KMS-11 (cell line): ENCODE measurements around the gene GRHPR.

Source experiments
- H2AFZ ChIP-seq: fragments of 200-600 bp; sonication (generic); 2 replicates; pipeline ENCODE4 v1.6.1; 2016; ENCODE audit warnings: antibody characterized with exemption, mixed run types, low read depth
- H3K27ac ChIP-seq: fragments of 200-600 bp; sonication (generic); 2 replicates; pipeline ENCODE4 v1.6.1; 2016; ENCODE audit warnings: mild to moderate bottlenecking, mixed run types
- H3K27me3 ChIP-seq: fragments of 200-600 bp; sonication (generic); 2 replicates; pipeline ENCODE4 v1.6.1; 2017; ENCODE audit warnings: mild to moderate bottlenecking, low read depth, mixed run types, moderate library complexity; ENCODE audit not compliant: insufficient read depth
- H3K36me3 ChIP-seq: fragments of 200-600 bp; sonication (generic); 2 replicates; pipeline ENCODE4 v1.6.1; 2017; ENCODE audit warnings: mild to moderate bottlenecking, mixed run types; ENCODE audit not compliant: insufficient read depth
- H3K4me1 ChIP-seq: fragments of 200-600 bp; sonication (generic); 2 replicates; pipeline ENCODE4 v1.6.1; 2016; ENCODE audit warnings: mild to moderate bottlenecking, low read depth, mixed run types; ENCODE audit not compliant: poor library complexity, severe bottlenecking
- H3K4me2 ChIP-seq: fragments of 200-600 bp; sonication (generic); 2 replicates; pipeline ENCODE4 v1.7.0; 2016; ENCODE audit warnings: mild to moderate bottlenecking, mixed run types
- H3K4me3 ChIP-seq: fragments of 200-600 bp; sonication (generic); IDR thresholded peaks from 2 replicates; pipeline ENCODE4 v1.6.1; 2017; ENCODE audit warnings: low read depth, low read length, mixed read lengths; ENCODE audit not compliant: insufficient read depth
- H3K79me2 ChIP-seq: fragments of 200-600 bp; sonication (generic); 2 replicates; pipeline ENCODE4 v1.6.1; 2016; ENCODE audit warnings: low read depth, mixed run types; ENCODE audit not compliant: insufficient read depth
- H3K9ac ChIP-seq: fragments of 200-600 bp; sonication (generic); 2 replicates; pipeline ENCODE4 v1.6.1; 2016; ENCODE audit warnings: mild to moderate bottlenecking, mixed run types
- H4K20me1 ChIP-seq: fragments of 200-600 bp; sonication (generic); 2 replicates; pipeline ENCODE4 v1.6.1; 2016; ENCODE audit warnings: mild to moderate bottlenecking, mixed run types; ENCODE audit not compliant: insufficient read depth
- TF ChIP-seq, protein P1 (sequence below): fragments of 200-600 bp; sonication (generic); conservative IDR thresholded peaks from 2 replicates; pipeline ENCODE4 v1.6.1; 2017; ENCODE audit warnings: low read depth, mild to moderate bottlenecking, antibody characterized with exemption, low read length, moderate library complexity, mixed read lengths

GRHPR gene

DNA sequence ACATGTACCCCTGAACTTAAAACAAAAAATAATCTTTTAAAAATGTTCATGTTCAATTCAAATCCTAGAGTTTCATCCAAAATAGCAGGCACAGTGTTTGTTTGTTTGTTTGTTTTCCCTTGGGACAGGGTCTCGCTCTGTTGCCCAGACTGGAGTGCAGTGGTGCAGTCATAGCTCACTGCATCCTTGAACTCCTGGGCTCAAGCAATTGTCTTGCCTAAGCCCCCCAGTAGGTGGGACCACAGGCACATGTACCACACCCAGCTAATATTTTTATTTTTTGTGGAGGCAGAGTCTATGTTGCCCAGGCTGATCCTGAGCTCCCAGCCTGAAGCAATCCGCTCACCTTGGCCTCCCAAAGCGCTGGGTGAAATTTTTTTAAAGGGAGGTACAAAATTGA lies 58.3 kb downstream of the GRHPR start:
- Histone ChIP-seq H3K79me2 (no peaks in the 10 kb centered on the region), H3K27me3 (no peaks in the 10 kb centered on the region), H3K9ac (no peak overlapping the region)

DNA sequence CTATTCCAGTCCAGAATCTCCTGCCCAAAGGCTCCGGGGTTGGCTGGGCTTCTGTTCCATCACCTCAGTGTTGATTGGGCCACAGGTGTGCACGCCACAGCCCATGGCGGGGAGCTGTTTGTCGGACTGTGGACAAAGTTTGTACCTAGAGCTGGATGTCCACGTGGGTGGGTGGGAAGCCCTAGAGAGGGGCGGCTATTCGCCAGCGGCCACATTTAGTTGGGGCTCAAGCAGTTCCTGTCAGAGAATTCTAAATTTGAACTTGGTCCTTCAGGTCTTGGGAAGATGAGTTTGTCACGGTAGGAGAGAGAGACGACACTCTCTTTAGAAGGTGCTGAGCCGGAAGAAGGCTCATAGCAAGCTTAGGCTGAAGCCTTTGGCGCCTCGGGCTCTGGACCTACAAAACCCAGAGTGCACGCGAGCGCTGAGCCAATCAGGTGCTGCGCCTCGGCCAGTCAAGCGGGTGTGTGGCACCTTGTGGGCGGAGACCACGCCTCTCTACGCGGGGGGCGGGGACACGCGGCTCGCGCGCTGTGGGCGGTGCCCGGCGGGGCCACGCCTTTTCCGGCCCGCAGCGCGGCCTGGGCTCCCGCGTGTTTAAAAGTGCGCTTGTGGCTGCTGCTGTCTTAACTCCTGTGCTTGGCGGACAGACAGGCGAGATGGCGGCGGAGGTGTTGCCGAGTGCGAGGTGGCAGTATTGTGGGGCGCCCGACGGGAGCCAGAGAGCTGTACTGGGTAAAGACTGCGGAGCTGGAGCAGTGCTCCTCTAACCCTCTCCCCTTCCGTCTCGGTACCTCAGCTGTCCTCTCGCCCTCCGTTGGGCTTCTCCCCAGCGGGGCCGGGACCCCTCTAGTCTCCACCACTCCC lies 63.1 kb downstream of the GRHPR start, which contains the start of gene POLR1E:
POLR1E (plus strand) TSS at position 560 of the 867 bp plus-strand sequence; CDS start at position 660, 100 bp downstream.
- TF ChIP-seq, protein P1, sequence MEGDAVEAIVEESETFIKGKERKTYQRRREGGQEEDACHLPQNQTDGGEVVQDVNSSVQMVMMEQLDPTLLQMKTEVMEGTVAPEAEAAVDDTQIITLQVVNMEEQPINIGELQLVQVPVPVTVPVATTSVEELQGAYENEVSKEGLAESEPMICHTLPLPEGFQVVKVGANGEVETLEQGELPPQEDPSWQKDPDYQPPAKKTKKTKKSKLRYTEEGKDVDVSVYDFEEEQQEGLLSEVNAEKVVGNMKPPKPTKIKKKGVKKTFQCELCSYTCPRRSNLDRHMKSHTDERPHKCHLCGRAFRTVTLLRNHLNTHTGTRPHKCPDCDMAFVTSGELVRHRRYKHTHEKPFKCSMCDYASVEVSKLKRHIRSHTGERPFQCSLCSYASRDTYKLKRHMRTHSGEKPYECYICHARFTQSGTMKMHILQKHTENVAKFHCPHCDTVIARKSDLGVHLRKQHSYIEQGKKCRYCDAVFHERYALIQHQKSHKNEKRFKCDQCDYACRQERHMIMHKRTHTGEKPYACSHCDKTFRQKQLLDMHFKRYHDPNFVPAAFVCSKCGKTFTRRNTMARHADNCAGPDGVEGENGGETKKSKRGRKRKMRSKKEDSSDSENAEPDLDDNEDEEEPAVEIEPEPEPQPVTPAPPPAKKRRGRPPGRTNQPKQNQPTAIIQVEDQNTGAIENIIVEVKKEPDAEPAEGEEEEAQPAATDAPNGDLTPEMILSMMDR: no peak

More for the DNA sequence above, 58.3 kb downstream of the GRHPR start:
- Histone ChIP-seq H3K4me2 (no peak overlapping the region), H3K27ac (no peak overlapping the region), H3K36me3 (no peaks in the 10 kb centered on the region), H2AFZ (no peak overlapping the region), H3K4me1 (peaks cover 3% of the 10 kb centered on the region), H3K4me3 (no peak overlapping the region), H4K20me1 (no peaks in the 10 kb centered on the region)
- TF ChIP-seq, protein P1: no peak

DNA sequence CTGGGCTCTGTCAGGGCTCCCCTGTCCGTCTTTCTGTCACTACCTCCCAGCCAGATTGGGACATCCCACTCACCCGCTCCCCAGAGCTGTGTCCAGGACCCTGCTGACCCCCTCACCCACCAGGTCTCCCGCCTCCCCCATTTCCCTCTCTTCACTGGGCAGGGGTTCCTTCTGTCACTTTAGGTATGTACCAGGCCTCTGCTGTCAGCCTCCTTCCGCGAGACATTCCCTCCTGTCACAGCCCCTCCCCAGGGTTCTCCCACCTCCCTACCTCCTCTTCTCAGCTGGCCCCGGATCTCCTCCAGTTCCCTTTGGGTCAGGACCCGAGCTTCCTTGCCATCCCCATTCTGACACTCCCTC lies 63.7 kb downstream of the GRHPR start:
- no peak overlapping the region for H3K27ac ChIP-seq
- H3K4me3 ChIP-seq: no peak overlapping the region

More for the DNA sequence above, 63.1 kb downstream of the GRHPR start, which contains the start of gene POLR1E:
- no peak within 1 kb of the TSS for H3K4me3 ChIP-seq
- peak within 1 kb of the TSS; percentile 54; the same call in 1 of the 2 replicates for H3K9ac ChIP-seq
- peaks cover 20% of the 10 kb centered on the region for H3K4me1 ChIP-seq
- no peaks in the 10 kb centered on the region for H4K20me1 ChIP-seq
- peak within 1 kb of the TSS; percentile 55 for H2AFZ ChIP-seq
- H3K27me3 ChIP-seq: no peaks in the 10 kb centered on the region
- H3K27ac ChIP-seq: peak within 1 kb of the TSS; percentile 6; the same call in 1 of the 2 replicates
- peaks cover 16% of the 10 kb centered on the region for H3K79me2 ChIP-seq
- peaks cover 4% of the 10 kb centered on the region; the same call in 1 of the 2 replicates for H3K36me3 ChIP-seq
- H3K4me2 ChIP-seq: peak within 1 kb of the TSS; percentile 52

More for the DNA sequence above, 63.7 kb downstream of the GRHPR start:
- Histone ChIP-seq H3K36me3 (peaks cover 6% of the 10 kb centered on the region; the same call in 1 of the 2 replicates), H3K9ac (peak overlapping the region; percentile 54; the same call in 1 of the 2 replicates), H3K27me3 (no peaks in the 10 kb centered on the region), H3K79me2 (peaks cover 17% of the 10 kb centered on the region), H3K4me1 (peaks cover 20% of the 10 kb centered on the region), H2AFZ (peak overlapping the region; percentile 55; the same call in 1 of the 2 replicates), H4K20me1 (no peaks in the 10 kb centered on the region), H3K4me2 (peak overlapping the region; percentile 52)
- TF ChIP-seq, protein P1: no peak
